ENCODE results near the gene CYP27B1. TPM values are rescaled to one million over a fixed set of nuclear protein-coding genes. Genes with fewer than 3 reads are reported as not detected.

The CYP27B1 gene
- total and polyA plus RNA-seq, 2 experiments from 2014 or later, result 1.1 to 2.7 TPM

GRCh38 chr12:57793920-57794319 is 27.0 kb upstream of the CYP27B1 start:
- H3K27ac Mint-ChIP-seq, result no peak overlapping the region
- Histone ChIP-seq H3K27me3 (ENCODE audit: insufficient read depth) (no peaks in the 10 kb centered on the region), H3K9me2 (ENCODE audit: insufficient read depth) (no peaks in the 10 kb centered on the region), H2AFZ (no peak overlapping the region), H3K4me2 (no peak overlapping the region), H3K4me1 (ENCODE audit: insufficient read depth) (no peaks in the 10 kb centered on the region), H4K20me1 (replicated peaks; ENCODE audit: insufficient read depth) (peaks cover 4% of the 10 kb centered on the region), H3F3A (replicated peaks; ENCODE audit: low read depth) (no peaks in the 10 kb centered on the region), H3K27ac (ENCODE audit: low read depth) (no peak overlapping the region), H3K36me3 (ENCODE audit: insufficient read depth) (peaks cover 46% of the 10 kb centered on the region), H3K79me2 (replicated peaks; ENCODE audit: insufficient read depth) (no peaks in the 10 kb centered on the region), H3K4me3 (no peak overlapping the region)
- H3K36me3 Mint-ChIP-seq (ENCODE audit: low read depth), result peaks cover 59% of the 10 kb centered on the region
- no peak overlapping the region for H3K4me3 Mint-ChIP-seq
- no peak for ATAC-seq
- no peak for TF ChIP-seq REST (IDR thresholded peaks at IDR 0.05; ENCODE audit: unreplicated experiment)
- TF ChIP-seq NANOG (IDR thresholded peaks at IDR 0.05; ENCODE audit: borderline replicate concordance), result no peak
- TF ChIP-seq JUNB (IDR thresholded peaks at IDR 0.05; ENCODE audit: unreplicated experiment), result no peak
- TF ChIP-seq ZNF331 (CRISPR knock-in tag; IDR thresholded peaks at IDR 0.05; ENCODE audit: low read depth), result no peak
- no peak for TF ChIP-seq CREB1 (CRISPR knock-in tag; IDR thresholded peaks at IDR 0.05; ENCODE audit: low read depth)
- no peak for TF ChIP-seq POLR2AphosphoS5 (IDR thresholded peaks at IDR 0.05; ENCODE audit: low read depth)
- no peak for TF ChIP-seq EZH2phosphoT487 (IDR thresholded peaks at IDR 0.05; ENCODE audit: unreplicated experiment)
- TF ChIP-seq ETS1 (IDR thresholded peaks at IDR 0.05), result no peak
- TF ChIP-seq ZNF462 (CRISPR knock-in tag; IDR thresholded peaks at IDR 0.05), result no peak
- TF ChIP-seq CTCF (conservative IDR thresholded peaks at IDR 0.05; ENCODE audit: low read depth in 2 of 2), result no peak
- H3K9me3 Mint-ChIP-seq, result no peaks in the 10 kb centered on the region
- H3K4me1 Mint-ChIP-seq, result no peaks in the 10 kb centered on the region
- DNase-seq (ENCODE audit: low spot score), result no peak
- H3K27me3 Mint-ChIP-seq (ENCODE audit: insufficient read depth, low read depth, poor library complexity), result no peaks in the 10 kb centered on the region
